Mononuclear cell (primary cell): ENCODE data around the gene MUCL1. TPM values are rescaled to one million over a fixed set of nuclear protein-coding genes. Genes with fewer than 3 reads are reported as not detected.

ENCODE experiments used
- H3K27me3 ChIP-seq: 2 replicates; pipeline ENCODE4 v1.6.0; 2011; ENCODE audit warnings: low read length, control low read depth; ENCODE audit not compliant: insufficient read depth
- H3K4me1 ChIP-seq: 2 replicates; pipeline ENCODE4 v1.5.1; 2011; ENCODE audit warnings: mild to moderate bottlenecking, low read length, control low read depth; ENCODE audit not compliant: insufficient read depth
- H3K4me3 ChIP-seq: 2 replicates; pipeline ENCODE4 v1.5.1; 2011; ENCODE audit warnings: mild to moderate bottlenecking, low read length, moderate library complexity
- H3K9me3 ChIP-seq: 2 replicates; pipeline ENCODE4 v1.5.1; 2011; ENCODE audit warnings: low read depth, mild to moderate bottlenecking, control low read depth, low read length
- total RNA-seq: library from RNA; depleted of rRNA; stranded (reverse); fragments of >200 nt; gene quantifications from one replicate; pipeline ENCODE4 v1.2.3, GENCODE V29; 2012

MUCL1 gene
- not detected for total RNA-seq

GRCh38 chr12:54853933-54854538 is at the start of gene MUCL1:
Gene MUCL1, plus strand, starts transcription at chr12:54854516. Its CDS starts 67 bp downstream, at chr12:54854583.
- H3K27me3 ChIP-seq: no peaks in the 10 kb centered on the region
- no peaks in the 10 kb centered on the region for H3K9me3 ChIP-seq
- H3K4me1 ChIP-seq: peaks cover 3% of the 10 kb centered on the region
- no peak within 1 kb of the TSS for H3K4me3 ChIP-seq

- no peaks in the 10 kb centered on the region for H3K4me1 ChIP-seq
- H3K27me3 ChIP-seq: no peaks in the 10 kb centered on the region
- H3K9me3 ChIP-seq: no peaks in the 10 kb centered on the region
- H3K4me3 ChIP-seq: no peak overlapping the region
These were observed 32.6 kb upstream of the MUCL1 start for GRCh38 chr12:54821676-54822075.

- no peaks in the 10 kb centered on the region for H3K27me3 ChIP-seq
- H3K9me3 ChIP-seq: no peaks in the 10 kb centered on the region
- no peak overlapping the region for H3K4me3 ChIP-seq
- H3K4me1 ChIP-seq: no peaks in the 10 kb centered on the region
These were observed 29.9 kb upstream of the MUCL1 start for GRCh38 chr12:54824402-54824801.

GRCh38 chr12:54829511-54829910 is 24.8 kb upstream of the MUCL1 start:
- Histone ChIP-seq H3K4me3 (no peak overlapping the region), H3K9me3 (no peaks in the 10 kb centered on the region), H3K27me3 (no peaks in the 10 kb centered on the region), H3K4me1 (no peaks in the 10 kb centered on the region)

- Histone ChIP-seq H3K4me3 (no peak overlapping the region), H3K9me3 (no peaks in the 10 kb centered on the region), H3K27me3 (no peaks in the 10 kb centered on the region), H3K4me1 (no peaks in the 10 kb centered on the region)
These were observed 24.1 kb upstream of the MUCL1 start for GRCh38 chr12:54830199-54830598.

- H3K27me3 ChIP-seq: peaks cover 4% of the 10 kb centered on the region
- no peak overlapping the region for H3K4me3 ChIP-seq
- no peaks in the 10 kb centered on the region for H3K4me1 ChIP-seq
- no peaks in the 10 kb centered on the region for H3K9me3 ChIP-seq
These were observed 22.7 kb upstream of the MUCL1 start for GRCh38 chr12:54831631-54832030.

GRCh38 chr12:54840244-54840865 is 14.0 kb upstream of the MUCL1 start:
- Histone ChIP-seq H3K9me3 (peaks cover 10% of the 10 kb centered on the region), H3K27me3 (peaks cover 23% of the 10 kb centered on the region), H3K4me1 (no peaks in the 10 kb centered on the region), H3K4me3 (no peak overlapping the region)

- no peaks in the 10 kb centered on the region for H3K9me3 ChIP-seq
- no peak overlapping the region for H3K4me3 ChIP-seq
- H3K4me1 ChIP-seq: peaks cover 3% of the 10 kb centered on the region
- no peaks in the 10 kb centered on the region for H3K27me3 ChIP-seq
These were observed 3.1 kb downstream of the MUCL1 start for GRCh38 chr12:54857406-54857805.

- Histone ChIP-seq H3K27me3 (no peaks in the 10 kb centered on the region), H3K9me3 (no peaks in the 10 kb centered on the region), H3K4me1 (peaks cover 3% of the 10 kb centered on the region), H3K4me3 (no peak overlapping the region)
These were observed 4.2 kb downstream of the MUCL1 start for GRCh38 chr12:54858562-54858961.

GRCh38 chr12:54859502-54859901 is 5.2 kb downstream of the MUCL1 start:
- Histone ChIP-seq H3K4me3 (no peak overlapping the region), H3K4me1 (peaks cover 3% of the 10 kb centered on the region), H3K9me3 (no peaks in the 10 kb centered on the region), H3K27me3 (no peaks in the 10 kb centered on the region)

GRCh38 chr12:54861927-54862326 is 7.6 kb downstream of the MUCL1 start:
- Histone ChIP-seq H3K4me3 (no peak overlapping the region), H3K27me3 (no peaks in the 10 kb centered on the region), H3K4me1 (peaks cover 3% of the 10 kb centered on the region), H3K9me3 (no peaks in the 10 kb centered on the region)

GRCh38 chr12:54863948-54864618 is 9.8 kb downstream of the MUCL1 start:
- Histone ChIP-seq H3K9me3 (no peaks in the 10 kb centered on the region), H3K4me1 (no peaks in the 10 kb centered on the region), H3K27me3 (no peaks in the 10 kb centered on the region), H3K4me3 (no peak overlapping the region)

GRCh38 chr12:54865683-54866324 is 11.5 kb downstream of the MUCL1 start:
- Histone ChIP-seq H3K27me3 (peaks cover 6% of the 10 kb centered on the region), H3K4me1 (no peaks in the 10 kb centered on the region), H3K9me3 (no peaks in the 10 kb centered on the region), H3K4me3 (no peak overlapping the region)

- no peaks in the 10 kb centered on the region for H3K9me3 ChIP-seq
- no peak overlapping the region for H3K4me3 ChIP-seq
- no peaks in the 10 kb centered on the region for H3K4me1 ChIP-seq
- H3K27me3 ChIP-seq: peaks cover 9% of the 10 kb centered on the region
These were observed 14.4 kb downstream of the MUCL1 start for GRCh38 chr12:54868690-54869089.

GRCh38 chr12:54870048-54870447 is 15.7 kb downstream of the MUCL1 start:
- no peaks in the 10 kb centered on the region for H3K9me3 ChIP-seq
- H3K4me1 ChIP-seq: no peaks in the 10 kb centered on the region
- H3K27me3 ChIP-seq: peaks cover 15% of the 10 kb centered on the region
- no peak overlapping the region for H3K4me3 ChIP-seq
